Measurements from ENCODE around the gene DPF3.

The DPF3 gene

GRCh38 chr14:72588521-72588920, 305.4 kb downstream of the DPF3 start:
- DNase-seq, result no peak

GRCh38 chr14:72583316-72584272, 310.3 kb downstream of the DPF3 start:
- DNase-seq, result no peak

GRCh38 chr14:72582582-72582981, 311.3 kb downstream of the DPF3 start:
- no peak for DNase-seq

- no peak for DNase-seq
These were observed 315.4 kb downstream of the DPF3 start for GRCh38 chr14:72578514-72578913.

- no peak for DNase-seq
These were observed 316.4 kb downstream of the DPF3 start for GRCh38 chr14:72577521-72577920.

- DNase-seq, result no peak
These were observed 317.6 kb downstream of the DPF3 start for GRCh38 chr14:72576258-72576657.

- no peak for DNase-seq
These were observed 319.2 kb downstream of the DPF3 start for GRCh38 chr14:72574715-72575114.

GRCh38 chr14:72573725-72574417, 320.0 kb downstream of the DPF3 start:
- DNase-seq, result no peak

Measured in activated gamma-delta T cell treated with Interleukin-2 at 50 U/mL for 16 hours (primary cell).